Measurements from ENCODE around the gene OR10X1. TPM values are rescaled to one million over a fixed set of nuclear protein-coding genes. Genes with fewer than 3 reads are reported as not detected.

OR10X1 gene
- total and polyA plus RNA-seq, 4 donors, result not detected

DNA sequence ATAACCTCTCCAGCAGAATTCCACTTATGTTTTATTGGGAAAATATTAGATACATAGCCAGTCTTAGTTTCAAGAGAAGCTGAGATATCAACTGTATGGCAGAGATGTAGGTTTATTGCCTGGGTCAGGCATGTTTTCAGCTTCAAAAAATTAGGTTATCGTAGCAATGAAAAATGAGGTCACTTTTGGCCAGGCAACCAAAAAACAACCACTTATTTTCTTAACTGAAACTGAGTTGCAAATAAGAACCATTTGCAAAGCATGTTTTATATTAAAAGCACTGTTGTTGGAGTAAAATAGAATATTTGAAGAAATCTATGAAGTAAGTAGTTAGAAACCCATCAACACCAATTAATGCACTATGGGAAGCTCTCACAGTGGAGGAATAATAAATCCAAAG lies 20.0 kb downstream of the OR10X1 start:
- no peak overlapping the region for H3K27ac ChIP-seq (ENCODE audit: low read depth in 1 of 2, low read length in 2 of 2)
- no peaks in the 10 kb centered on the region for H3K36me3 ChIP-seq (ENCODE audit: control insufficient read depth in 4 of 4, insufficient read depth in 3 of 4, low read depth in 1 of 4, low read length in 3 of 4)
- H3K4me1 ChIP-seq (ENCODE audit: control insufficient read depth in 4 of 4, insufficient read depth in 4 of 4, low read length in 3 of 4), result no peaks in the 10 kb centered on the region
- no peak overlapping the region for H3K4me3 ChIP-seq (ENCODE audit: low read depth in 1 of 3, low read length in 3 of 3)
- no peaks in the 10 kb centered on the region for H3K9me3 ChIP-seq (ENCODE audit: control insufficient read depth in 4 of 4, low read length in 3 of 4)
- 76% methylated on average over 1 of the region's 1 CpG for WGBS
- no peak for DNase-seq (ENCODE audit: low spot score)
- no peak overlapping the region for H3K9ac ChIP-seq (ENCODE audit: low read depth in 1 of 2, low read length in 2 of 2)
- TF ChIP-seq ATF3 (IDR thresholded peaks at IDR 0.05) (no peak), YY1 (IDR thresholded peaks at IDR 0.05) (no peak), JUND (IDR thresholded peaks at IDR 0.05) (no peak), HNF4A (conservative IDR thresholded peaks at IDR 0.05) (no peak), MAX (IDR thresholded peaks at IDR 0.05) (no peak), EGR1 (IDR thresholded peaks at IDR 0.05; ENCODE audit: low read depth in 2 of 2) (no peak), FOXA2 (IDR thresholded peaks at IDR 0.05) (no peak), RAD21 (IDR thresholded peaks at IDR 0.05) (no peak), RXRA (IDR thresholded peaks at IDR 0.05) (no peak), CTCF (IDR thresholded peaks at IDR 0.05; ENCODE audit: low read depth, low read length, missing input control) (no peak), SP1 (IDR thresholded peaks at IDR 0.05) (no peak), FOXA1 (IDR thresholded peaks at IDR 0.05) (no peak), NR2F2 (IDR thresholded peaks at IDR 0.05) (no peak), TAF1 (conservative IDR thresholded peaks at IDR 0.05) (no peak), HNF4G (IDR thresholded peaks at IDR 0.05) (no peak)
- TF ChIP-seq, protein P1, sequence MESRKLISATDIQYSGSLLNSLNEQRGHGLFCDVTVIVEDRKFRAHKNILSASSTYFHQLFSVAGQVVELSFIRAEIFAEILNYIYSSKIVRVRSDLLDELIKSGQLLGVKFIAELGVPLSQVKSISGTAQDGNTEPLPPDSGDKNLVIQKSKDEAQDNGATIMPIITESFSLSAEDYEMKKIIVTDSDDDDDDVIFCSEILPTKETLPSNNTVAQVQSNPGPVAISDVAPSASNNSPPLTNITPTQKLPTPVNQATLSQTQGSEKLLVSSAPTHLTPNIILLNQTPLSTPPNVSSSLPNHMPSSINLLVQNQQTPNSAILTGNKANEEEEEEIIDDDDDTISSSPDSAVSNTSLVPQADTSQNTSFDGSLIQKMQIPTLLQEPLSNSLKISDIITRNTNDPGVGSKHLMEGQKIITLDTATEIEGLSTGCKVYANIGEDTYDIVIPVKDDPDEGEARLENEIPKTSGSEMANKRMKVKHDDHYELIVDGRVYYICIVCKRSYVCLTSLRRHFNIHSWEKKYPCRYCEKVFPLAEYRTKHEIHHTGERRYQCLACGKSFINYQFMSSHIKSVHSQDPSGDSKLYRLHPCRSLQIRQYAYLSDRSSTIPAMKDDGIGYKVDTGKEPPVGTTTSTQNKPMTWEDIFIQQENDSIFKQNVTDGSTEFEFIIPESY (IDR thresholded peaks at IDR 0.05), result no peak
- H3K27me3 ChIP-seq (ENCODE audit: control insufficient read depth in 4 of 4, insufficient read depth in 4 of 4, low read length in 3 of 4), result peaks cover 0 to 4% (median 0%) of the 10 kb centered on the region in 4 donors

GRCh38 chr1:158554352-158554751 lies 25.3 kb downstream of the OR10X1 start, which contains the start of gene OR6Y1:
OR6Y1 (minus strand) TSS chr1:158554405; CDS start chr1:158548105, 6,300 bp downstream.
- H3K9me3 ChIP-seq (ENCODE audit: control insufficient read depth in 4 of 4, low read length in 3 of 4), result no peaks in the 10 kb centered on the region
- TF ChIP-seq FOXA2 (IDR thresholded peaks at IDR 0.05) (no peak), RXRA (IDR thresholded peaks at IDR 0.05) (no peak), SP1 (IDR thresholded peaks at IDR 0.05) (no peak), MAX (IDR thresholded peaks at IDR 0.05) (no peak), JUND (IDR thresholded peaks at IDR 0.05) (no peak), CTCF (IDR thresholded peaks at IDR 0.05; ENCODE audit: low read depth, low read length, missing input control) (no peak), HNF4G (IDR thresholded peaks at IDR 0.05) (no peak)
- H3K27me3 ChIP-seq (ENCODE audit: control insufficient read depth in 4 of 4, insufficient read depth in 4 of 4, low read length in 3 of 4), result peaks cover 0 to 2% (median under 1%) of the 10 kb centered on the region in 4 donors
- DNase-seq (ENCODE audit: low spot score), result no peak
- H3K27ac ChIP-seq (ENCODE audit: low read depth in 1 of 2, low read length in 2 of 2), result no peak within 1 kb of the TSS
- H3K9ac ChIP-seq (ENCODE audit: low read depth in 1 of 2, low read length in 2 of 2), result no peak within 1 kb of the TSS
- no peaks in the 10 kb centered on the region for H3K36me3 ChIP-seq (ENCODE audit: control insufficient read depth in 4 of 4, insufficient read depth in 3 of 4, low read depth in 1 of 4, low read length in 3 of 4)
- H3K4me3 ChIP-seq (ENCODE audit: low read depth in 1 of 3, low read length in 3 of 3), result no peak within 1 kb of the TSS
- 74% methylated on average over 3 of the region's 3 CpGs for WGBS
- no peaks in the 10 kb centered on the region for H3K4me1 ChIP-seq (ENCODE audit: control insufficient read depth in 4 of 4, insufficient read depth in 4 of 4, low read length in 3 of 4)
